ENCODE results near the gene PRSS21.

Gene PRSS21

DNA sequence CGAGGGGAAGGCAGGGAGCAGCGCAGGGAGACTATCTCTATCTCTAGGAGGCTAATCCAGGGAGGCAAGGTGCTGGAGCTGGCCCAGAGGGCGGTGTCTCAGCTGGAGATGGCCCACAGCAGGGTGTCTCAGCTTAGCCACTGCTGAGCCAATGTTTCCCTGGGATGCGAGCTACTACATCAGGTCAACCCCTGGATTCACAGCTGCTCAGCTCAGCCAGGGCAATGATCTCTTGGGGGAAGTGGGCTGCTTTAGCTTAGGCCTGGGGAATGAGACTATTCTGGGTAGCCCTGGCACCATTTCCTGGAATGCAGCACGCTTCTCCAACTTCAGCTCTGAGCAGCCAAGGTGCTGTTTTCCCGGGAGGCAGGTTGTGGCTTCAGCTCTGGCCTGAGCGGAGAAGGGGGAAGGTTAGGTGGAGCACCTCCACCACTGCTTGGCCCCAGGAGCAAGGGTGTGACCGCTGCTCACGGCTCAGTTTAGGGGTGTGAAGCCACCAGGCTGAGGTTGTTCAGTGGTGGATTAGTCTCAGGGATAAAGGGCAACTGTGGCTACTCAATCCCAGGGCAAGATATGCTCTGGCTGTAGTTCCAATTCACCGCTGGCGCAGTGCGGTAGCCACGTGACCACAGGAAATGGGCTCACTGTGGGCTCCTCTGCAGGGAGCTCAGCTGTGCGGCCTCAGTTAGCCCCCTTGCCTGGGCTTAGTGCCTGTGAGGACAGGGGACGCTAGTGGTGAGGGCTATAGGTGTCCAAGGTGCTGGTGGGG lies 5.2 kb upstream of the PRSS21 start:
- TF ChIP-seq, protein P1, sequence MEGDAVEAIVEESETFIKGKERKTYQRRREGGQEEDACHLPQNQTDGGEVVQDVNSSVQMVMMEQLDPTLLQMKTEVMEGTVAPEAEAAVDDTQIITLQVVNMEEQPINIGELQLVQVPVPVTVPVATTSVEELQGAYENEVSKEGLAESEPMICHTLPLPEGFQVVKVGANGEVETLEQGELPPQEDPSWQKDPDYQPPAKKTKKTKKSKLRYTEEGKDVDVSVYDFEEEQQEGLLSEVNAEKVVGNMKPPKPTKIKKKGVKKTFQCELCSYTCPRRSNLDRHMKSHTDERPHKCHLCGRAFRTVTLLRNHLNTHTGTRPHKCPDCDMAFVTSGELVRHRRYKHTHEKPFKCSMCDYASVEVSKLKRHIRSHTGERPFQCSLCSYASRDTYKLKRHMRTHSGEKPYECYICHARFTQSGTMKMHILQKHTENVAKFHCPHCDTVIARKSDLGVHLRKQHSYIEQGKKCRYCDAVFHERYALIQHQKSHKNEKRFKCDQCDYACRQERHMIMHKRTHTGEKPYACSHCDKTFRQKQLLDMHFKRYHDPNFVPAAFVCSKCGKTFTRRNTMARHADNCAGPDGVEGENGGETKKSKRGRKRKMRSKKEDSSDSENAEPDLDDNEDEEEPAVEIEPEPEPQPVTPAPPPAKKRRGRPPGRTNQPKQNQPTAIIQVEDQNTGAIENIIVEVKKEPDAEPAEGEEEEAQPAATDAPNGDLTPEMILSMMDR (conservative IDR thresholded peaks at IDR 0.05): no peak
- no peak overlapping the region for H3K27ac ChIP-seq

DNA sequence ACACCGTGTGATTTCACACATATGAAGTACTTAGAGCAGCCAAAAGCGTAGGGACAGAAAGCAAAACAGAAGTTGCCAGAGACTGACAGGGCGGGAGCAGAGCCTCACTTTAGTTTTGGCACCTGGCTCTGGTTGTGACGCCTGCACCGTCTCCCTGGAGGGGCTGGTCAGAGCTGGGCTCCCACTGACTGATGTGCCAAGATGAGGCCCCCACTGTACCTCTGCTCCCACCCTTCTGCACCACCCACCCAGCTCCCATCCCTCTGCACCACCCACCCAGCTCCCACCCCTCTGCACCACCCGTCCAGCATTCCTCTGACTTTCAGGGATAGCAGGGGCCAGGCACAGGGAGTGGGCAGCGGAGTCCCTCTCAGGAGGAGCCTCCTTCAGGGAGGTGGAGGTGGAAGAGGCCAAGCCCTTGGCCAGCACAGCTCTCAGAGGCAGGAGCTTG lies 3.2 kb upstream of the PRSS21 start:
- H3K27ac ChIP-seq: no peak overlapping the region
- TF ChIP-seq, protein P1 (conservative IDR thresholded peaks at IDR 0.05): no peak

DNA sequence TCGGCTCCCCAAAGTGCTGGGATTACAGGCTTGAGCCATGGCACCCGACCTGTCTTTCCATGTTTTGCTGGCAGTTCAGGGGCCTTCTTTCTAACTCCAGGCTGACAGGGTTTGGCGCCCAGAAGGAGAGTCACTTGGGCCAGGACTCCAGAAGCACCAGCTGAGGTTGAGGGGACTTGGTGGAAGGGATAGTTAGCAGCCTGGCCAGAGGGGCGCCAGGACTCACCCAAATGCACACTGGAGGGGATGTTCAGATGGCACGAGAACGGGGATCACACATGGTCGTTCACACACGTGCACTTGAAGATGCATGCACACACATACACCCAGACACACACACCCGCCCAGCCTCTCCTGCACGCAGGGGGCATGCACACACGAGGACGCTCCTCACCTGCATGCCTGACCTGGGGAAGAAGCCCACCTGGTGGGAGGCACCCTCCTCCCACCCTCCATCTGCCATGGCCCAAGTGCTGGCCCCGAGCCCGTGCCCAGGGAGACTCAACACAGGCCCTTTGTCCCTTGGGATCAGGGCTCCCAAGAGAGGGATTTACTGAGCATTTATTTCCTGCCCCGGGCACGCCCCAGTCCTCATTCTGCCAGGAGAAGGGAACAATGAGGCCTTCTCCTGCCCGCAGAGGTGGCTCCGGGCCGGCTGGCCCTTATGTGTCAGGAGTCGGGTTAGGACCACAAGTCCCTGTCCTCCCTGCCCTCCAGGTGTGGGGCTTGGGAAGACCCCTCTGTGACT lies 2.3 kb upstream of the PRSS21 start:
- TF ChIP-seq, protein P1 (conservative IDR thresholded peaks at IDR 0.05): no peak
- H3K27ac ChIP-seq: no peak overlapping the region

DNA sequence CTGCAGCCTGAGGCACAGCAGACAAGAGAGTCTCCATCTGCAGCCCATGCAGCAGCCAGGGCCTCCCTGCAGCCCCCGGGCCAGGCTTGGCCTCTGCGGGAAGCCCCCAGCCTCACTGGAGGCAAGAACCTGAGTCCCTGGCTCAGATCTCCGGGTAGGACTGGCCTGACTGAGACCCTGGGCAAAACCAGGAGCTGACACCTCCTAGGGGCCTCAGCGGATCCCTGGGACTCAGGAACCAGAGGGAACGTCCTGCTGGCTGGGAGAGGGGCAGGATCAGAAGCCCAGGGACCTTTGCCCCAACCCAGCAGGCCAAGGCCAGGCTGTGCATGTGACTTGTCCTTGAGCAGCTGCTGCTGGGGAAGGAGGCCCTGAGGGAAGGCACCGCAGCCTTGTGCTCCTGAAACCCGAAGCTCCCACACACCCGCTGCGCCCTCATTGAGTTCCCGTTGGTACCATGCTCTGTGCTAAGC lies 1.7 kb upstream of the PRSS21 start:
- no peak overlapping the region for H3K27ac ChIP-seq
- TF ChIP-seq, protein P1 (conservative IDR thresholded peaks at IDR 0.05): no peak

DNA sequence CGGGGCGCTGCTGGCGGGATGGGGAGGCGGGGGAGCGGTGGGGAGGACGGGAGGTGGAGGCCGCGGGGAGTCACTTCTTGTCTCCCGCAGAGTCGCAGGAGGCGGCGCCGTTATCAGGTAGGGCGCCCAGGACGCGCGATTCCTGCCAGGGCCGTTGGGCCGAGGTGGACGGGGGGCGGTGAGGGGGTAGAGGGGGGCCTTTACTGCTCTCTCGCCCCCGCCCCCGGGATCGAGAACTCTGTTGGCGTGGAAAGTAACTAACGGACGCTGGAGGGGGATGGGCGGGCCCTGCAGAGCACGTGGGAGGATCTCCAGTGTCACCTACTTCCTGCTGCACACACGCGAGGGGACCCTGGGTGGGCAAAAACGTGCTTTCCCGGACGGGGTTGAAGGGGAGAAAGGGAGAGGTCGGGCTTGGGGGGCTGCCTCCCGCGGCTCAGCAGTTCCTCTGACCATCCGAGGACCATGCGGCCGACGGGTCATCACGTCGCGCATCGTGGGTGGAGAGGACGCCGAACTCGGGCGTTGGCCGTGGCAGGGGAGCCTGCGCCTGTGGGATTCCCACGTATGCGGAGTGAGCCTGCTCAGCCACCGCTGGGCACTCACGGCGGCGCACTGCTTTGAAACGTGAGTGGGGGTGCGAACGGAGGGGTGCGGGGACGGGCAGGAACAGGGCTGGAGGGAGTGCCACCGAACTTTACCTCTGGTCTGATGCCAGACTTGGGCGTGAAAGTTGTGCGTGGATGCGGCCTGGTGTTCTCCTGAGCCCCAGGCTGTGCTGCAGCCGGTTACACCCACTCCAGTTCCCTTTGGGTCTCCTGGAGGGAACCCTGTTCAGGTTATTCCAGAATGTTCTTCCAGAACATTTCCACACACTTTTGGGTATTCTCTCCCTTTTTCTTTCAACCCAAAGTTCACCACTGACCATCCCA lies 569 bp downstream of the PRSS21 start:
- H3K27ac ChIP-seq: no peak overlapping the region
- TF ChIP-seq, protein P1 (conservative IDR thresholded peaks at IDR 0.05): no peak

DNA sequence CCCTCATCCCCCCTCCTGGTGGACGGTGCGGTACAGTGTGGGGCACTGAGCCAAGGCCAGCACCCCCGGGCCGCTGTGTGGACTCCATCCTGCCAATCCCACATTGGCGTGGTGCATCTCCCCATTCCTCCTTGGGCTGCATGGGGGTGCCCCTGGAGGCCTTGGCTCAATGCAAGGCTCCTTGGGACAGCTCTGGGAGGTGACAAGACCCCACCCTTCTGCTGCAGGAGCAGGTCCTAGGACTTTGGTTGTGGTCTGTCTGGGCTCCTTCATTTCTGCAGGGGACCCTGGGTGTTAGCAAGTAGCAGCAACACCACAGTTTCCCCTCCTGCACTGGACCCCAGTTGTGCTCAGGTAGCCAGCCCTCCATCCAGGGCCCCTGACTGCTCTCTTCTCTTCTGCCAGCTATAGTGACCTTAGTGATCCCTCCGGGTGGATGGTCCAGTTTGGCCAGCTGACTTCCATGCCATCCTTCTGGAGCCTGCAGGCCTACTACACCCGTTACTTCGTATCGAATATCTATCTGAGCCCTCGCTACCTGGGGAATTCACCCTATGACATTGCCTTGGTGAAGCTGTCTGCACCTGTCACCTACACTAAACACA lies 1.3 kb downstream of the PRSS21 start:
- TF ChIP-seq, protein P1 (conservative IDR thresholded peaks at IDR 0.05): no peak
- no peak overlapping the region for H3K27ac ChIP-seq

All from VCaP (cell line).